LHCN-M2 (cell line): Measurements from ENCODE around the gene RPL13A. TPM values are rescaled to one million over a fixed set of nuclear protein-coding genes. Genes with fewer than 3 reads are reported as not detected.

Experiments
- DNase-seq: peaks from one replicate; pipeline ENCODE4 v3.0.0-alpha.2; 2012; ENCODE audit warnings: low read depth
- total RNA-seq: library from RNA; depleted of rRNA; stranded (reverse); fragments of >200 nt; gene quantifications from 2 replicates; pipeline ENCODE4 v1.2.3, GENCODE V29; 2014

RPL13A gene
- total RNA-seq, 1 experiment from 2014 or later, result 2,027 TPM

DNA sequence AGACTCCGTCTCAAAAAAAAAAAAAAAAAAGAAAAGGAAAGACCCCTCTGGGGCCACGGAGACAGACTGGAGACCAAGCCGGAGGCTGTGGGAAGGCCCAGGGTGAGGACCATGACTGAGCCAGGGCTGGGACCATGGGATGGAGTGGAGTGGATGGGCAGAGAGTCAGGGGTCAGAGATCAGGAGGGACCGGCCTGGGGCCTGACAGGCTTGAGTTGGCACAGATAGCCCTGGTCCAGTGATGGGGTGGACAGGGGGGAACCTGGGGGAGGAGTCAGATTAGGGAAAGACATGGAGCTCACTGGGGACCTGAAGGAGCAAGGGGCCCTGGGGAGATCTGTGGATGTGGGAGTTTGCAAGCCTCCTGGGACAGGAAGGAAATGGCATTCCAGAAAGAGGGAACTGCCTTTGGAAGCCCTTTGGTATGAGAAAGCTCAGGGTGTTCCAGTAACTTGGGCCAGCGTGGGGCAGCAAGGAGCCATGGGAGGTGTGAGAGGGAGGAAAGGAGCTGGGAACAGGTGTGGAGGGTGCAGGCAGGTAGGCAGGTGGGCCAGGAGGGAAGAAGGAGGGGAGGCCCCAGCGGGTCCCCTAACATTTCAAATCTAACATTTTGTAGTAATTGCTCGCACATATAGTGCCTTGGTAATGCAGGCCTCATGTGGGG lies 6.3 kb upstream of the RPL13A start:
- no peak for DNase-seq

DNA sequence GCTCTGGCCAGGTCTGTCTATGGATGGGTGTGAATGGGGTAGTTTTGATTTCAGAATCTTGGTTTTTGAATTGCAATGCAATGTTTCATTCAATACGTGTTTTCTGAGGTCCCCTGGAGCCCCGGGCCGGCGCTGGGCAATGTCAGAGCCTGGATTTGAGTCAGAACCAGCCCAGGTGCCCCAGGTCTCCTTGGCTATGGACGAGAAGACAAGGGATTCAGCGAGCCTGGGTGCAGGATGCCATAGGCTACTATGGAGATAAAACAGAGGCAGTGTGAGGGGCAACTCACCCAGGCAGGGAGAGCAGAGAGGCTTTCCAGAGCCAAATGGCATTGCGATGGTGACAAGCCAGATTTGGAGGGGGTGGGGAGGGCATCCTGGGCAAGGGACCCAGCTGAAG lies 1.2 kb upstream of the RPL13A start:
- no peak for DNase-seq

DNA sequence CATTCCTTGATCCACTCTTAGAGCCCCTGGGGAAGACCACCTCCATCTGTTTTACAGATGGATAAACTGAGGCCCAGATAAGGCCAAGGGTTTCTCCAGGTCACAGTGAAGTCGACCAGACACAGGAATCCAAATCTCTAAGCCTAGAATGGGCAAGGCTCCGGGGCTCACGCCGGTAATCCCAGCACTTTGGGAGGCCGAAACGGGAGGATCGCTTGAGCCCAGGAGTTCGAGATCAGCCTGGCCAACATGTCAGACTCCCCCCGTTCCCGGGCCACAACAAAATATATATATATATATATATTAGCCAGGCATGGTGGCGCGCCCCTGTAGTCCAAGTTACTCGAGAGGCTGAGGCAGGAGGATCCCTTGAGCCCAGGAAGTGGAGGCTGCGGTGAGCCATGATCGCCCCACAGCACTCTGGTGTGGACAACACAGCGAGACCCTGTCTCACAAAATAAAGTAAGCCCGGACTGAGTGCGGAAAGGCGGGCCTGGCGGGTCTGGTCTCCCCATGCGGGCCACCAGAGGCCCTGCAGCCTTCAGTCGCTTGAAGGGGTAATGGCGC lies 615 bp upstream of the RPL13A start:
- DNase-seq, result no peak

DNA sequence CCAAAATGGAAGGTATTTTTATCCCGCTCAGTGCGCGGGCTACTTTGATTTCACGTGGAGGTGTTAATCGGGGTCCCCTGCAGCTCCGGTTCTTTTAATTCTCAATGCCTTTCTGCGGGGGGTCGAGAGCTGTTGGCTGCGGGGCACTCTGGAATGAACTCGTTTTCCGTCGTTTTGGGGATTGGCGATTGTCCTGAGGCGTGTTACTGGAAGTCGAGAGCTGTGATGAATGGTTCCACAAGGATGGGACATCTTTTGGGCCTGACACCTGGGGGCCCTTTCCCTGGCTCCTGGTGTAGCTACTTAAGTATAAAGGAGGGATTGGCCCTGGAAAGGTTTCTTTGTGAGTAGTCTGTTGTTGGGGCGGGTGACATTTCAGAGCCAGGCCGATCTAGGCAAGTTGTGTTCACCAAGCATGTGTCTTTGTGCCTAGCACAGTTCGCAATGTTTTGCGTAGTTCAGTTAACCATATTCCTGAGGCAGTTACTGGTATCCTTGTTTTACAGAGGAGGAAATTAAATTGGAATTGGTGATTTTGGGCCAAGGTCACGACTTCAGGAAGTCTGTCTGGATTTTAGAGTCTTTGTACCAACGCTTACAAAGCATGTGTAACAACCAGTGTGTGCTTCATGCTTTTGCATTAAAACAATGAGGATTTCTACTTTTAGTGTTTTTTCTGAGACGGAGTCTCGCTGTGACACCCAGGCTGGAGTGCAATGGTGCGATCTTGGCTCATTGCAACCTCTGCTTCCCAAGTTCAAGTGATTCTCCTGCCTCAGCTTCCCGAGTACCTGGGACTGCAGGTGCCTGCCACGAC lies 846 bp downstream of the RPL13A start:
- DNase-seq, result no peak

DNA sequence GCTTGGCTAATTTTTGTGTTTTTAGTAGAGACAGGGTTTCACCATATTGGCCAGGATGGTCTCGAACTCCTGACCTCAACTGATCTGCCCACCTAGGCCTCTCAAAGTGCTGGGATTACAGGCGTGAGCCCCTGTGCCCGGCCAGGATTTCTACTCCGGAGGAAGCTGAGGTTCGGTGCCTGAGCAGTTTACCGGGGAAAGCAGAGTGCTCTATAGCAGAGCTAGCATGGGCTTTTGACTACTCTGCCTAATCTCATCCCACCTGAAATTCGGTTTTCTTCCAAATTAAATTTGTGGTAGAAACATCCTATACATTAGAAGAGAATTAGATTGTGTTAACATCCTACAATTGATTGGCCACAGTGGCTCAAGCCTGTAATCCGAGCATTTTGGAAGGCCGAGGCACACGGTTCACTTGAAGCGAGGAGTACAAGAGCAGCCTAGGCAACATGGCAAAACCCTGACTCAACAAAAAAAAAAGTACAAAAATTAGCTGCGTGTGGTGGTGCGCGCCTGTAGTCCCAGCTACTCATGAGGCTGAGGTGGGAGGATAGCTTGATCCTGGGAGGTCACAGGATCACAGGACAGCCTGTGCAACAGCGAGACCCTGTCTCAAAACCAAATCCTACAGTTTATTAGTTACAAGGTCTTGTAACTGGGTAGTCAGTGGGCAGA lies 1.6 kb downstream of the RPL13A start:
- no peak for DNase-seq

DNA sequence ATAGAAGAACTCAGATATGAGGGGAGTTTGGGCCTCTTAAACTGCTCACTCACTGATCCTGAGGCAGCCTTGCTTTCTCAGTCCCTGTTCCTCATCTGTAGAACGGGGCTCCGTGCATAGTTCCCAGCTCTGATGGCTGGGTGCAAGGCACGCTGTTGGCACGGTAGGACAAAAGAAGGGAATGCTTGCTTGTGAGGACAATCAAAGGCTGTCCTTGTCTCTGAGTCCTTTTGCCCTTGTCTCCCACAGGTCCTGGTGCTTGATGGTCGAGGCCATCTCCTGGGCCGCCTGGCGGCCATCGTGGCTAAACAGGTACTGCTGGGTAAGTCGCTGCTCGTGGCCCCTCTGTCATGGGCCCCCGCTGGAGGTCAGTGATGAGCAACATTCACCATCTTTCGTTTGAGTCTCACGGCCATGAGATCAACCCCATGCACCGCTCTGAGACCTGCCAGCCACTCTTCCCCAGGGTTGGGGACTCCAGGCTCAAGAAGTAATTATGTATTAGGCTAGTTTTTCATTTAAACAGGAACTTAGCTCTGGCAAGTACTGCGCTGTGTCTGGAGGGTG lies 2.3 kb downstream of the RPL13A start:
- no peak for DNase-seq

DNA sequence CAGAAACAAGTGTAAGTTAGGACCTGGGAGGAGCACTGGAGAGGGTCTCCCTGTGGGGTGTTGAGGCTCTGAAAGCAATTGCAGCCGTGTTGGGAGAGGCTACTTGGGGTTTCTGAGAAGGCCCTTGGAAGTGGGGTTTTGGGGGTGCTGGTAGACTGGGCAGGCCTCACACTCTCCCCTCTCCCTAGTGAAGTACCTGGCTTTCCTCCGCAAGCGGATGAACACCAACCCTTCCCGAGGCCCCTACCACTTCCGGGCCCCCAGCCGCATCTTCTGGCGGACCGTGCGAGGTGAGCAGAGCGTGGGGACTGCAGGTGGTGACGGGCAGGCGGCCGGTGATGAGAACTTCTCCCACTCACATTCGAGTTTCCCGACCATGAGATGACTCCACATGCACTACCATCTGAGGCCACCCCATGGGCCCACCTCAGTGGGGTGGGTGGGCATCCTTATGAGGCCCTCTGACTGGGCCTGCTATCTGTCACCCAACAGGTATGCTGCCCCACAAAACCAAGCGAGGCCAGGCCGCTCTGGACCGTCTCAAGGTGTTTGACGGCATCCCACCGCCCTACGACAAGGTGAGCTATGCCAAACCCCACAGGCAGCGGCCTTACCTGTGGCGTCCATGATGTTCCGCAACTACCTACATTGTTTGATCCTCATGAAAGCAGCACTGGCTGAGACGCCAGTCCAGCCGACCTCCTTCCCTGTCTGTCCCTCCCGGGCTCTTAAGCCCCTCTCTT lies 3.0 kb downstream of the RPL13A start:
- DNase-seq, result no peak

DNA sequence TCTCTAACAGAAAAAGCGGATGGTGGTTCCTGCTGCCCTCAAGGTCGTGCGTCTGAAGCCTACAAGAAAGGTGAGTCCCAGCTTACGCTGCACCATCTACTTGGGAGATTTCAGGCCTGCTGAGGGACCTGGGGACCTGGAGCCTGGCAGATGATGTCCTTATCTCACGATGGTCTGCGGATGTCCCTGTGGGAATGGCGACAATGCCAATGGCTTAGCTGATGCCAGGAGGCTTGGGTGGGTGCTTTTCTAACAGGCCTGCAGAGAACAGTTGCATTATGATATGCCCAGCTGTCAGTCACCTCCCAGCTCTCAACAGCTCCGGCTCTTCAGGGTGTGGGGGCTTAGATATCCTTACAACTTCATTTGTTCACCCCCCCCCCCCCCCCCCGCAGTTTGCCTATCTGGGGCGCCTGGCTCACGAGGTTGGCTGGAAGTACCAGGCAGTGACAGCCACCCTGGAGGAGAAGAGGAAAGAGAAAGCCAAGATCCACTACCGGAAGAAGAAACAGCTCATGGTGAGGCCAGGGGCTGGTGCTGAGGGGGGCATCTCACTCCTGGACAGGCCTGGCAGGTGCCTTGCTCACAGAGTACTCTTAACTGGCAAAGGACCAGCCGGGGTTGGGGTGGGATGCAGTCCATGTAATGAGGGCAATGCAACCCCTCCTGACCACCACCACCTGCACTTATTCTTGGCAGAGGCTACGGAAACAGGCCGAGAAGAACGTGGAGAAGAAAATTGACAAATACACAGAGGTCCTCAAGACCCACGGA lies 3.8 kb downstream of the RPL13A start:
- DNase-seq, result no peak

DNA sequence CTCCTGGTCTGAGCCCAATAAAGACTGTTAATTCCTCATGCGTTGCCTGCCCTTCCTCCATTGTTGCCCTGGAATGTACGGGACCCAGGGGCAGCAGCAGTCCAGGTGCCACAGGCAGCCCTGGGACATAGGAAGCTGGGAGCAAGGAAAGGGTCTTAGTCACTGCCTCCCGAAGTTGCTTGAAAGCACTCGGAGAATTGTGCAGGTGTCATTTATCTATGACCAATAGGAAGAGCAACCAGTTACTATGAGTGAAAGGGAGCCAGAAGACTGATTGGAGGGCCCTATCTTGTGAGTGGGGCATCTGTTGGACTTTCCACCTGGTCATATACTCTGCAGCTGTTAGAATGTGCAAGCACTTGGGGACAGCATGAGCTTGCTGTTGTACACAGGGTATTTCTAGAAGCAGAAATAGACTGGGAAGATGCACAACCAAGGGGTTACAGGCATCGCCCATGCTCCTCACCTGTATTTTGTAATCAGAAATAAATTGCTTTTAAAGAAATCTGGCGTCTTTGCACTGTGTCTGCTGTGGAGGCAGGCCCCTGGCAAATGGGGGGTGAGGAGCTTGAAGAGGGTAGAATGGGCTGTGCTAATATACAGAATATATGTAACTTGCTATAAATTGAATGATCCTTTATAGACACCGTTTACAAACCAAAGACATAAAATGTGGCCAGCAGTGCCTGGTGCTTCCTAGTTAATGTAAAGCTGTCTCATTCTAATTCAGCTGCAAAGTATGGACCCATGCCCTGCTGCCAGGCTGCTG lies 4.6 kb downstream of the RPL13A start:
- DNase-seq, result no peak

DNA sequence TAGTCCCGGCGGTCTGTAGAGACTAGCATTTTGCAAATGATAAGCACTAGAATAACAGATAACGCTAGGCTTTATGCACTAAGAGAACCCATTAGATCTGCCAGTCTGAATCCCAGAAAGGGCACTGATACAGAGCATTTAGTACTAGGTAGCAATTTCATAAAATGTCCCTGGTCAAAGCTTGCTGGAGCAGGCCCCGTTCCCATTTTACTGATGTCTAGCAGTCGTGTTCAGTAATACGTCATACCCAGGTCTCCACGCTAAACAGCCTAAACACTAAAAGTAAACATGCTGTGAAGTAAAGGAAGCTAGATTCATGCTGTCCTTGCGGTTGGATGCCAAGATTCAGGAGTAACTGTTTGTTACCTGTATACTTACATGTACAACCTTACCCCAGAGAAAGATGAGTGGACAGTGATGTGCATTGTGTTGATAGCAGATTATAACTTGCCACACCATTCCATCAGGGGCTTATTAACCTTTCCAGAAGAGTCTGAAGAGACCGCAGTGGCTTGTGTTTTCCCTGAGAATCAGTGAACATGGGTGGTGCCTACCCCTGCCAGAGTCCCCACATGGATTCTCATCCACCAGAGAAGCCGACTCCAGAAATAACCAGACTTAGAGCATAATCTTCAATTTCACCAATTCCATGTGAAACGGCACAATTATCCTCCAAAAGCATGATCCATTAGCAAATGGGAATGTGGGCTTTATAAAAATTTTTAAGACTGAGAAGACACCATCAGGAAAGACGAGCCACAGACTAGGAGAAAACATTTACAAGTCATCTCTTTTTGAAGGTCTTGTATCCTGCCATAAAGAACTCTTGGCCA lies 5.4 kb downstream of the RPL13A start:
- no peak for DNase-seq

DNA sequence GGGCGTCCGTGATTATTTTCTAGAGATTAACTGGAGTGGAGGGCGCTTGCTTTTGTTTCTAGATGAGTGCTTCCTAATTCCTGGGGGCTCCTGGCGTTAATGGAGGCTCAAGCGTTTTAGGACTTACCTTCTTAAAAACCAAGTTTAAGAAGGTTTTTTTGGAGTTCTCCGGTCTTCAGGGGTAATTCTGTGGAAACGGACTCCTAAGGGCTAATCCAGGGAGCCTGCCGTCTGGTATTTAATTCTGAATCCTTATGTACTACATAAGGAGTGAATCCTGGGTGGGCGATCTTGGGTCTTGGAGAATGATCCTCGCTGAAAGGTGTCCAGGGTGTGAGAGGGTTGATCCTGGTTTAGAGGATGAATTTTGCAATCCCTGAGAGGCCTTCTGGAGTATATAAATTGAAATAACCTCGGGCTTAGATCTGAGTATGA lies 9.2 kb downstream of the RPL13A start:
- DNase-seq, result no peak

DNA sequence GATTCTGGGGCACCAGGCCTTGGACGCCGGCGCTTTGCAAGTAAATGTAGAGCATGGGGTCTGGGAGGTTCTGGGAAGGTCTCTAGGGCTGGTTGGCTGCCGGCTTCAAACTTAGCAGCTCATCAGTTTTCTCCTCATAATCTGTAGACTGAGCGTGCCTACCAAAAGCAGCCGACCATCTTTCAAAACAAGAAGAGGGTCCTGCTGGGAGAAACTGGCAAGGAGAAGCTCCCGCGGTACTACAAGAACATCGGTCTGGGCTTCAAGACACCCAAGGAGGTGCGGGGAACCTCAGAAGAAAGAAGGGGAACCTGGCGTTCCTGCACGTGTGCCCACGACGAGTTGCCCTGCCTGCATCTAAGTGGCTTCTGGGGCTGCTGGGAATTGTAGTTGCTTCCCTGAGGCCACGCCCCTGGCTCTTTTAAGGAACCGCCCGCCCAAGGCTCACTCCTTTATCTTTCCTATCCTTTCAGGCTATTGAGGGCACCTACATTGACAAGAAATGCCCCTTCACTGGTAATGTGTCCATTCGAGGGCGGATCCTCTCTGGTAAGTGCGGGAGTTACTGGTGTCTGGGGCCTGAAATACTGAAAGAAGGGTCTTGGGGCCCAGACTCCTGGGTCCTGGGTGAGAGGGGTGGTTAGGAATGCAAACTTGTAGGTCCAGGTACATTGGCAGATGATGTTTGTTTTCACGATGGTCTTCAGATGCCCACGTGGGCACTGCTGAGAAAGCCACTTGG lies 9.8 kb downstream of the RPL13A start:
- DNase-seq, result peak; percentile 64

DNA sequence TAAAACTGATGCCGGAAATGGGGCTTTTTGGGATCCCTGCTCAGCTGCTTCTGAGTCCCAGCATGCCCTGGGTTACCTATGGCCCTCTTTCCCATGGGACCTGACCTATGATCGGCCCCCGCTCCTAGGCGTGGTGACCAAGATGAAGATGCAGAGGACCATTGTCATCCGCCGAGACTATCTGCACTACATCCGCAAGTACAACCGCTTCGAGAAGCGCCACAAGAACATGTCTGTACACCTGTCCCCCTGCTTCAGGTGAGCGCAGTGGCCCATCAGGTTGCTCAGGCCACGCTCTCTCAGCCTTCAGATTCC lies 10.3 kb downstream of the RPL13A start:
- DNase-seq, result no peak

DNA sequence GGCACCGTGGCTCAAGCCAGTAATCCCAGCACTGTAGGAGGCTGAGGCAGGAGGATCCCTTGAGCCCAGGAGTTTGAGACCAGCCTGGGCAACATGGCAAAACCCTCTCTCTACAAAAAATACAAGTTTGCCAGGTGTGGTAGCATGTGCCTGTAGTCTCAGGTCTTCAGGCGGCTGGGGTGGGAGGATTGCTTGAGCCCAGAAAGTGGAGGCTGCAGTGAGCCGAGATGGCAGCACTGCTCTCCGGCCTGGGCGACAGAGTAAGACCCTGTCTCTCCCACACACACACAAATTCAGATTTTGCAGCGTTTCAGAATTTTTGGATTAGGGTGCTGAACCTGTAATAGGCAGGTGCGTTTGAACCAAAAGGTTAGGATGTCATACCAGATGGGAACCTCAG lies 11.1 kb downstream of the RPL13A start:
- DNase-seq, result no peak

DNA sequence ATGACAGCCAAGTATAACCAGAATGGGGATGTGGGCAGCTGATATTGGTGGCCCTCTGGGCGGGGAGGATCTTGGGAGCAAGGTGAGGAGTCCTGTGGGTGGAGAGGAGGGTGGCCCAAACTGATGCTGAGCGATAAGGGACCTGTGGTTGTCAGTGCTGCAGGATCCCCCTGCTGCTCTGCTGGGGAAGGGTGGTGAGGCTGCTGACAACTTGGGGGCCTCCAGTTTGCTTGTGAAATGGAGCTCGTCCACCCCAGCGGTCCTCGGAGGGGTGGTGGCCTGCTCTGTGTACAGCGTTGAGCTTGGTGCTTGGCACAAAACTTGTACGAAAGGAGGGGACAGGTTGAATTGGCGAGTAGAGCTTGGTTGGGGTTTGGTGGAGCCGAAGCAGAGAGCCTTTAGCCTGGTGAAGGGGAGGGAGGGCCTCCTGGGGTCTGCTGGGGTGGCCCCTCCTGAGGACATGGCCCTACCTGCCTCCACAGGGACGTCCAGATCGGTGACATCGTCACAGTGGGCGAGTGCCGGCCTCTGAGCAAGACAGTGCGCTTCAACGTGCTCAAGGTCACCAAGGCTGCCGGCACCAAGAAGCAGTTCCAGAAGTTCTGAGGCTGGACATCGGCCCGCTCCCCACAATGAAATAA lies 11.7 kb downstream of the RPL13A start:
- no peak for DNase-seq

DNA sequence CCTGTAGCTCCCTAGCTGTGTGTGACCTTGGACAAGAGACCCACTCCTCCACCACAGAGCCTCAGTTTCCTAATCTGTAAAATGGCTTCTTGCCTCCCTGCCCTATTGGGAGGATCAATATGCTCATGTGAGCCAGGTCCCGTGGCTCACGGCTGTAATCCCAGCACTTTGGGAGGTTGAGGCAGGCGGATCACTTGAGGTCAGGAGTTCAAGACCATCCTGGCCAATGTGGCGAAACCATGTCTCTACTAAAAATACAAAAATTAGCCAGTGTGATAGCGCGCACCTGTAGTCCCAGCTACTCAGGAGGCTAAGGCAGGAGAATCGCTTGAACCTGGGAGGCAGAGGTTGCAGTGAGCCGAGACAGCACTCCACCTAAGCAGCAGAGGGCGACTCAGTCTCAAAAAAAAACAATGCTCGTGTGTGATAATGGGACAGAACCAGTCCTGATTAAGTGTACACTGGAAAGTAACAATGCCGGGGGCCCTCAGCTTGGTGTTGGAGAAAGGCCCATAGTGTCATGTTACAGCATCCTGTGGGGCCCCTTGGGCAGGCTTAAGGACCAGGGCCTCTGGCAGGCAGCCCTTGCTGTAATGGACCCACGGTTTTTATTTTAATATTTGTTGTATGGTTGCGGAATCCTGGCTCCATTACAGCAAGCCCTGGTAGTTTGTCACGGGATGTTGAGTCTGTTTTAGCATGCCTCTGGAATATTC lies 15.6 kb downstream of the RPL13A start:
- DNase-seq, result peak; percentile 69

DNA sequence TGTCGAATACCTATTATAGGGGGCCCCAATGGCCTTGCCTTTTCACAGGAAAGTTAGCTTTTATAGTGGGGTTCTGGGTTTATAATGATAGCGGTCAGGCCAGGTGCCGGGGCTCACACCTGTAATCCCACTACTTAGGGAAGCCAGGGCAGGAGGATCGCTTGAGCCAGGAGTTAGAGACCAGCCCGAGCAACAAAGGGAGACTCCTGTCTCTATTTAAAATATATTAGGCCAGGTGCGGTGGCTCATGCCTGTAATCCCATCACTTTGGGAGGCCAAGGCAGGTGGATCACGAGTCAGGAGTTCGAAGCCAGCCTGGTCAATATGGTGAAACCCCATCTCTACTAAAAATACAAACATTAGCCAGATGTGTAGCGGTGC lies 16.2 kb downstream of the RPL13A start:
- DNase-seq, result no peak
